ENCODE data around the gene ODAD4.
"Not testable (repeated sequence)": the region's sequence is repeated elsewhere in the genome, so short reads cannot be mapped to it uniquely, and the experiment has no call there.

ODAD4 gene

GRCh38 chr17:42005166-42005565 is 74.7 kb downstream of the ODAD4 start:
- no peak for DNase-seq

GRCh38 chr17:42009170-42009569 is 78.8 kb downstream of the ODAD4 start:
- DNase-seq, result no peak

- DNase-seq, result not testable (repeated sequence)
These were observed 79.9 kb downstream of the ODAD4 start for GRCh38 chr17:42010266-42010680.

- no peak for DNase-seq
These were observed 80.6 kb downstream of the ODAD4 start for GRCh38 chr17:42010898-42011516.

GRCh38 chr17:42012363-42012762 is 81.9 kb downstream of the ODAD4 start:
- DNase-seq, result not testable (repeated sequence)

GRCh38 chr17:42013740-42014139 is 83.3 kb downstream of the ODAD4 start:
- not testable (repeated sequence) for DNase-seq

Data from activated effector memory CD4-positive, alpha-beta T cell treated with Interleukin-2 at 50 U/mL for 16 hours (primary cell).